A549 (cell line): ENCODE data around the gene SNORC. TPM values are rescaled to one million over a fixed set of nuclear protein-coding genes. Genes with fewer than 3 reads are reported as not detected.

Source experiments
- ATAC-seq, 2 experiments: fragments of 200-7000 bp in 1 of 2; fragments of >200 bp in 1 of 2; cut with Nextera tagmentation in 1 of 2; cut with Tn5 transposase in 1 of 2; 3 replicates each; pipeline versions ENCODE4 v1.8.0 to v1.9.1; 2018 to 2020; ENCODE audit warnings: mild to moderate bottlenecking in 1 of 2, moderate library complexity in 1 of 2
- CTCF ChIA-PET: fragments of 300-600 bp; sonication (Branson Sonifier 250); formaldehyde crosslinking; extraction: SDS; loops from one replicate; lab custom pipeline; 2021; ENCODE audit warnings: antibody characterized with exemption, inconsistent platforms; lab: Yijun Ruan, JAX
- POLR2A ChIA-PET: fragments of 350-600 bp; formaldehyde crosslinking; extraction: SDS; loops from one replicate; lab custom pipeline; 2021; ENCODE audit warnings: antibody characterized with exemption, inconsistent platforms; lab: Yijun Ruan, JAX
- DNase-seq, 2 experiments: peaks; one replicate each; pipeline versions ENCODE4 v3.0.0 to v3.0.0-alpha.2; 2011 to 2016; ENCODE audit warnings: low read depth in 1 of 2, low spot score in 1 of 2
- FAIRE-seq: peaks from 2 replicates; lab custom pipeline; 2011; peaks lifted over from hg19 to GRCh38; lab: Jason Lieb, UNC
- H3K27ac ChIP-seq, 2 experiments: fragments of >200 bp; sonication (Bioruptor Twin); formaldehyde crosslinking; 3 replicates each; pipeline ENCODE4 v1.5.1; 2016 to 2017
- H3K4me1 ChIP-seq: fragments of >200 bp; sonication (Bioruptor Twin); formaldehyde crosslinking; 3 replicates; pipeline ENCODE4 v1.6.1; 2016
- H3K4me2 ChIP-seq: fragments of >200 bp; sonication (Bioruptor Twin); formaldehyde crosslinking; 3 replicates; pipeline ENCODE4 v1.6.1; 2016
- H3K4me3 ChIP-seq: fragments of >200 bp; sonication (Bioruptor Twin); formaldehyde crosslinking; 3 replicates; pipeline ENCODE4 v1.5.1; 2016
- H3K9me3 ChIP-seq: fragments of >200 bp; sonication (Bioruptor Twin); formaldehyde crosslinking; 3 replicates; pipeline ENCODE4 v1.6.1; 2016
- BHLHE40 ChIP-seq: IDR thresholded peaks from 2 replicates; pipeline ENCODE4 v1.6.1; 2012; ENCODE audit warnings: low read depth, low read length, inconsistent platforms
- CEBPB ChIP-seq, 2 experiments: fragments of >200 bp in 1 of 2; sonication (Bioruptor Twin) in 1 of 2; formaldehyde crosslinking in 1 of 2; IDR thresholded peaks; 2 replicates each; pipeline ENCODE4 v1.6.1; 2012 to 2016
- CHD4 ChIP-seq: fragments of 200-600 bp; sonication (generic); IDR thresholded peaks from 2 replicates; pipeline ENCODE4 v1.6.1; 2016; ENCODE audit warnings: antibody characterized with exemption, mild to moderate bottlenecking, borderline replicate concordance
- EHMT2 ChIP-seq: fragments of 200-600 bp; sonication (generic); IDR thresholded peaks from 2 replicates; pipeline ENCODE4 v1.6.1; 2016; ENCODE audit warnings: antibody characterized with exemption, low read depth, mild to moderate bottlenecking, moderate library complexity
- HOXA7 ChIP-seq: fragments of 250-450 bp; sonication (Bioruptor Pico); IDR thresholded peaks from 2 replicates; pipeline ENCODE4 v1.5.0; 2020; ENCODE audit warnings: mild to moderate bottlenecking, moderate library complexity
- MYC ChIP-seq: IDR thresholded peaks from 2 replicates; pipeline ENCODE4 v1.6.1; 2012; ENCODE audit warnings: mild to moderate bottlenecking, inconsistent platforms, low read length, improper control_type of control experiment, borderline replicate concordance
- POLR2A ChIP-seq: IDR thresholded peaks from 2 replicates; pipeline ENCODE4 v1.6.1; 2012; ENCODE audit warnings: mild to moderate bottlenecking, low read length
- RAD21 ChIP-seq, 2 experiments: fragments of >200 bp in 1 of 2; sonication (Bioruptor Twin) in 1 of 2; formaldehyde crosslinking in 1 of 2; IDR thresholded peaks in 1 of 2; conservative IDR thresholded peaks in 1 of 2; 2 replicates in 1 of 2; 3 replicates in 1 of 2; pipeline ENCODE4 v1.6.1; 2012 to 2018; ENCODE audit warnings: inconsistent platforms in 1 of 2
- RCOR1 ChIP-seq: fragments of 150-350 bp; IDR thresholded peaks from 2 replicates; pipeline ENCODE4 v1.6.1; 2014; ENCODE audit warnings: antibody characterized with exemption, low read length, low read depth
- ZFP36 ChIP-seq: fragments of 450-650 bp; IDR thresholded peaks from 2 replicates; pipeline ENCODE4 v1.6.1; 2014; ENCODE audit warnings: borderline replicate concordance; ENCODE audit not compliant: partially characterized antibody
- WGBS: methylation state at CpG from one replicate; pipeline ENCODE4 v1.1.6; 2017; ENCODE audit errors: missing lambda C conversion rate; 5-methylcytosine and 5-hydroxymethylcytosine counted together
- polyA plus RNA-seq, 4 experiments: library from polyadenylated mRNA; depleted of rRNA in 3 of 4; stranded (reverse); fragments of >200 nt; fragmentation: RNase III in 1 of 4; extraction: RNeasy Plus Mini Kit Qiagen cat#74134 plus additional on column Dnase treatment in 1 of 4; gene quantifications; 2 replicates in 3 of 4; 3 replicates in 1 of 4; pipeline ENCODE4 v1.2.3, GENCODE V29; 2011 to 2017
- TF ChIP-seq, protein P1 (sequence below): IDR thresholded peaks from 2 replicates; pipeline ENCODE4 v1.6.1; 2012
- TF ChIP-seq, protein P2 (sequence below): fragments of >200 bp; sonication (Bioruptor Twin); formaldehyde crosslinking; IDR thresholded peaks from 3 replicates; pipeline ENCODE4 v1.6.1; 2016
- TF ChIP-seq, protein P3 (sequence below): fragments of 250-450 bp; sonication (Bioruptor Pico); IDR thresholded peaks from 2 replicates; pipeline ENCODE4 v1.5.0; 2021; ENCODE audit warnings: mild to moderate bottlenecking, moderate library complexity, borderline replicate concordance

Gene SNORC
- polyA plus RNA-seq, 2 of the 4 experiments (the other 2 are of a cell fraction) = 8.4 to 9.1 TPM

DNA sequence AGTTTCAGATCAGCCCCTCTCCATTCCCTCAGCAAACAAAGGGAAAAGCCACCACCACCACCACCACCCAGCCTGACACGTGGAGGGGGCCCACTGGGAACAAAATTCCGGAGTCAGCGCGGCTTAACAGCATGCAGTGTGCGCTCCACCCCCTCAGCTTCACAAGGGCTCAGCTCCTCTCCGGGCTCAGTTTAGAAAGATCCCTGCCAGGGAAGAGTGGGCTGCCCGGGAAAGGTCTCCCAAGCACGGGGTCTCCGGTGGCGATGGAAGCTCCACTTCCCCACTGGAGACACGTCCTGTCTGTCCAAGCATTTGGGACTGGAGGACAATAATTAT is 55.7 kb downstream of the SNORC start:
- TF ChIP-seq RCOR1 (no peak), MYC (no peak), CEBPB (IDR thresholded peaks at IDR 0.05) (no peak)
- TF ChIP-seq, protein P1, sequence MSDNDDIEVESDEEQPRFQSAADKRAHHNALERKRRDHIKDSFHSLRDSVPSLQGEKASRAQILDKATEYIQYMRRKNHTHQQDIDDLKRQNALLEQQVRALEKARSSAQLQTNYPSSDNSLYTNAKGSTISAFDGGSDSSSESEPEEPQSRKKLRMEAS = no peak
- TF ChIP-seq, all 56 proteins: peak for 0
- no peak for ATAC-seq

DNA sequence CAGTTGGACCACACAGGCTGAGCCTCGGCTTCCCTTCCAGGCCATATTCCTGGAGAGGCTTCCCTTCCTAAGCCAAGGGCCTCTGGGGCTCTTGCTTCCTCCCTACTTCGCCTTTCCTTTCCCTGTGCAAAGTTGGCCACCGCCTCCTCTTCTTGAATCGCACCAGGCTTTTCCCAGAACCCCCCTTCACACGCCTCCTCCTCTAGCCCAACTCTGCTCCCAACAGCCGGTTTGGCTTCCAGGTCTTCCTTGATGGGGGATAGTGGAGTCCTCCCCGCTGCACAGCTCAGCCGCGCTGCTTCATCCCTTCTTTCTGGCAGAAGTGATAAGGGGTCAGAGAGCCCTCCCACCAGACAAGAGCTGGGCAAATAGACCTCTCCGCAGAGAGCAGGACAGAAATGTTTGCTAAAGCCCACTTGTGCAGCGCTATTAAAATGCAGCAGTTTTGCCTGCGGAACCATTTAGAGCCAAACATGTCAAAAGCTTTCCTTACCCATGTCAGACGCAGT is 56.4 kb downstream of the SNORC start:
- DNase-seq = no peak
- peak overlapping the region; percentile 96 for H3K4me2 ChIP-seq
- no peaks in the 10 kb centered on the region for H3K9me3 ChIP-seq
- H3K4me1 ChIP-seq = peaks cover 8% of the 10 kb centered on the region; the same call in 1 of the 3 replicates
- H3K27ac ChIP-seq = peak overlapping the region; percentile 73 to 86; a peak in 3 of 6 replicates
- POLR2A ChIA-PET = no interaction called here
- 0 out of 6 replicates have a peak, but pooled peaks of 1 of the 2 experiments have one; percentile 15 for ATAC-seq
- TF ChIP-seq RCOR1 (no peak), CEBPB (IDR thresholded peaks at IDR 0.05) (no peak), BHLHE40 (no peak), CHD4 (no peak), HOXA7 (CRISPR knock-in tag) (no peak)
- FAIRE-seq = no peak
- H3K4me3 ChIP-seq = peak overlapping the region; percentile 74
- CTCF ChIA-PET = interaction anchor here (0.6 to 1.4 kb wide), 3 partner anchors 25 to 103 kb away, joined by 3 to 4 read pairs (median 3); no protein-coding TSS in a partner anchor
- 96% methylated on average over 13 of the region's 13 CpGs for WGBS

More for the DNA sequence above, 55.7 kb downstream of the SNORC start:
- Histone ChIP-seq H3K27ac (no peak overlapping the region), H3K9me3 (no peaks in the 10 kb centered on the region), H3K4me2 (no peak overlapping the region), H3K4me3 (no peak overlapping the region), H3K4me1 (peaks cover 6% of the 10 kb centered on the region; the same call in 1 of the 3 replicates)
- CTCF ChIA-PET = interaction anchor here (0.6 to 1.4 kb wide), 3 partner anchors 24 to 103 kb away, joined by 3 to 4 read pairs (median 3); no protein-coding TSS in a partner anchor
- WGBS = 89% methylated on average over 11 of the region's 11 CpGs
- DNase-seq (no peak), FAIRE-seq (no peak)
- POLR2A ChIA-PET = no interaction called here

DNA sequence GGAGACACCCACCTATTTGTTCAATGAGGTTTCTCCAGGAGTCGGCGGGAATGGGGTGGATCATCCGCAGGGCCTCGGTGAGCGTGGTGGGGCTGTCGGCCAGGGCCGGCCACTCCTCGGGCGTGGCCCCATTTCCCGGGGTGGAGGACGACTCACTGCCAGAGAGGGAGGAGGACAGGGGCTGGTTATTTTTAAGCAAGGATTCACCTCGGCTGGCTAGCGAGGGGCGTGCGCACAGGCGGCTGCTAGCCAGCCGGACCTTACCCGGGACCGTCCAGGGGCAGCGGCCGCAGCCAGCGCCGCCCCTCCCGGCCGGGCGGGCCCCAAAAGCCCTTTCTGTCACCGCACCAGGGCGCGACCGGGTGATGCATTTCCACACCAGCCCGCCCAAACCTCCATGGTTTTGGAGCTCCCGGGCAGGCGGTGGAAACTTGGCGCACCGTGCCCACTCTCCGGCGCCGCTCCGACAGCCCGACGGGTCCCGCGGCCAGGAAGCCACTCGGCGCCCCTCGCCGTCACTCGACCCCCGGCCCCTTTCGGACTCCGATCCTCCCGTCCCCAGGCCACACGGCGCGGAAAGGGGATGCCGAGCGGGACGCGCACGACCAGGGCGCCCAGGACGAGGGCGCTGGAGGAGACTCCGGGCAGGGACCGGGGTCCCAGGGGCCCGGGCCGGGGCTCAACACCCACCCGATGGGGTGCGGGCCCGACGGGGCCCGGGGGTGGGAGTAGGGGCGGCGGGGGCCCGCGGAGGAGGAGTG is 57.1 kb downstream of the SNORC start:
- Histone ChIP-seq H3K4me2 (peak overlapping the region; percentile 96), H3K4me3 (peak overlapping the region; percentile 74), H3K27ac (peak overlapping the region; percentile 73 to 86), H3K4me1 (peaks cover 11% of the 10 kb centered on the region; the same call in 1 of the 3 replicates), H3K9me3 (no peaks in the 10 kb centered on the region)
- no peak for TF ChIP-seq POLR2A
- TF ChIP-seq ZFP36 = no peak
- TF ChIP-seq, protein P2, sequence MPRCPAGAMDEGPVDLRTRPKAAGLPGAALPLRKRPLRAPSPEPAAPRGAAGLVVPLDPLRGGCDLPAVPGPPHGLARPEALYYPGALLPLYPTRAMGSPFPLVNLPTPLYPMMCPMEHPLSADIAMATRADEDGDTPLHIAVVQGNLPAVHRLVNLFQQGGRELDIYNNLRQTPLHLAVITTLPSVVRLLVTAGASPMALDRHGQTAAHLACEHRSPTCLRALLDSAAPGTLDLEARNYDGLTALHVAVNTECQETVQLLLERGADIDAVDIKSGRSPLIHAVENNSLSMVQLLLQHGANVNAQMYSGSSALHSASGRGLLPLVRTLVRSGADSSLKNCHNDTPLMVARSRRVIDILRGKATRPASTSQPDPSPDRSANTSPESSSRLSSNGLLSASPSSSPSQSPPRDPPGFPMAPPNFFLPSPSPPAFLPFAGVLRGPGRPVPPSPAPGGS = no peak
- TF ChIP-seq, protein P3, sequence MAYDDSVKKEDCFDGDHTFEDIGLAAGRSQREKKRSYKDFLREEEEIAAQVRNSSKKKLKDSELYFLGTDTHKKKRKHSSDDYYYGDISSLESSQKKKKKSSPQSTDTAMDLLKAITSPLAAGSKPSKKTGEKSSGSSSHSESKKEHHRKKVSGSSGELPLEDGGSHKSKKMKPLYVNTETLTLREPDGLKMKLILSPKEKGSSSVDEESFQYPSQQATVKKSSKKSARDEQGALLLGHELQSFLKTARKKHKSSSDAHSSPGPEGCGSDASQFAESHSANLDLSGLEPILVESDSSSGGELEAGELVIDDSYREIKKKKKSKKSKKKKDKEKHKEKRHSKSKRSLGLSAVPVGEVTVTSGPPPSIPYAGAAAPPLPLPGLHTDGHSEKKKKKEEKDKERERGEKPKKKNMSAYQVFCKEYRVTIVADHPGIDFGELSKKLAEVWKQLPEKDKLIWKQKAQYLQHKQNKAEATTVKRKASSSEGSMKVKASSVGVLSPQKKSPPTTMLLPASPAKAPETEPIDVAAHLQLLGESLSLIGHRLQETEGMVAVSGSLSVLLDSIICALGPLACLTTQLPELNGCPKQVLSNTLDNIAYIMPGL (CRISPR knock-in tag) = no peak
- 0 out of 5 replicates have a peak, but pooled peaks of 1 of the 2 experiments have one; percentile 10 for TF ChIP-seq RAD21 (conservative IDR thresholded peaks at IDR 0.05 in 1 of 2, IDR thresholded peaks at IDR 0.05 in 1 of 2)
- TF ChIP-seq EHMT2 = no peak
- DNase-seq = peak; percentile 22 to 51
- FAIRE-seq = no peak
- WGBS = 14% methylated on average over 29 of the region's 76 CpGs
- ATAC-seq = peak; percentile 61 to 68
- POLR2A ChIA-PET = interaction anchor here (1.1 kb wide), 1 partner anchor 102 kb away, joined by 3 read pairs; no protein-coding TSS in a partner anchor
- CTCF ChIA-PET = interaction anchor here (0.9 kb wide), 2 partner anchors 9 to 75 kb away, joined by 3 read pairs; no protein-coding TSS in a partner anchor
